HepG2 (cell line): Measurements from ENCODE around the gene PMFBP1. TPM values are rescaled to one million over a fixed set of nuclear protein-coding genes. Genes with fewer than 3 reads are reported as not detected.

Experiments used
- ATAC-seq: fragments of 200-7000 bp; cut with Tn5 transposase; 3 replicates; pipeline ENCODE4 v1.9.1; 2020; ENCODE audit warnings: mild to moderate bottlenecking, moderate library complexity
- BruUV-seq: library from RNA; stranded (reverse); fragments of 400-500 nt; replicated peaks from 2 replicates; lab custom pipeline; 2021; lab: Mats Ljungman, UMichigan
- CTCF ChIA-PET: fragments of 300-600 bp; formaldehyde crosslinking; extraction: SDS; loops from one replicate; lab custom pipeline; 2021; ENCODE audit warnings: low total read pairs, inconsistent platforms, low intra/inter-chr PET ratio; lab: Yijun Ruan, JAX
- POLR2A ChIA-PET: fragments of 350-600 bp; sonication (Branson Sonifier 250); formaldehyde crosslinking; loops from one replicate; lab custom pipeline; 2020; ENCODE audit warnings: antibody characterized with exemption, inconsistent platforms; lab: Yijun Ruan, JAX
- DNase-seq: peaks from one replicate; pipeline ENCODE4 v3.0.0-alpha.2; 2015; ENCODE audit warnings: low spot score
- FAIRE-seq: peaks from 3 replicates; lab custom pipeline; 2011; peaks lifted over from hg19 to GRCh38; lab: Jason Lieb, UNC
- H2AFZ ChIP-seq: one replicate; pipeline ENCODE4 v1.6.1; 2011; ENCODE audit warnings: low read length, inconsistent platforms
- H3K27ac ChIP-seq: fragments of 300-600 bp; 3 replicates; pipeline ENCODE4 v1.8.0; 2011; ENCODE audit warnings: mixed run types, mild to moderate bottlenecking, mixed read lengths, low read length, inconsistent platforms; ENCODE audit not compliant: insufficient read depth; ENCODE audit errors: extremely low read length
- H3K27me3 ChIP-seq, 2 experiments: fragments of 200-600 bp in 1 of 2; 2 replicates in 1 of 2; 3 replicates in 1 of 2; pipeline versions ENCODE4 v1.6.0 to v1.8.0; 2011; ENCODE audit warnings: low read length in 2 of 2, mild to moderate bottlenecking in 2 of 2, moderate library complexity in 2 of 2, inconsistent platforms in 1 of 2; ENCODE audit not compliant: insufficient read depth in 2 of 2, control insufficient read depth in 1 of 2
- H3K36me3 ChIP-seq, 2 experiments: fragments of 200-600 bp in 1 of 2; replicated peaks in 1 of 2; 2 replicates in 1 of 2; 3 replicates in 1 of 2; pipeline versions ENCODE4 v1.5.1 to v1.8.0; 2011; ENCODE audit warnings: low read length in 2 of 2, inconsistent platforms in 1 of 2; ENCODE audit not compliant: insufficient read depth in 2 of 2, control insufficient read depth in 1 of 2
- H3K4me1 ChIP-seq: 2 replicates; pipeline ENCODE4 v1.5.1; 2012; ENCODE audit warnings: low read length, inconsistent platforms; ENCODE audit not compliant: insufficient read depth
- H3K4me2 ChIP-seq: 2 replicates; pipeline ENCODE4 v1.6.0; 2011; ENCODE audit warnings: low read depth, low read length, inconsistent platforms
- H3K4me3 ChIP-seq, 3 experiments: fragments of 200-600 bp in 1 of 3; sonication (generic), shearing (Covaris generic) in 1 of 3; replicated peaks in 1 of 3; 2 replicates each; pipeline ENCODE4 v1.5.1; 2011 to 2016; ENCODE audit warnings: low read length in 3 of 3, inconsistent platforms in 2 of 3, low read depth in 2 of 3, mild to moderate bottlenecking in 2 of 3, control low read depth in 1 of 3, mixed read lengths in 1 of 3; ENCODE audit not compliant: insufficient read depth in 1 of 3
- H3K79me2 ChIP-seq: one replicate; pipeline ENCODE4 v1.6.1; 2011; ENCODE audit warnings: low read length, inconsistent platforms; ENCODE audit not compliant: insufficient read depth
- H3K9ac ChIP-seq: 2 replicates; pipeline ENCODE4 v1.6.0; 2011; ENCODE audit warnings: mild to moderate bottlenecking, low read depth, low read length, inconsistent platforms; ENCODE audit not compliant: insufficient read depth
- H3K9me3 ChIP-seq: 2 replicates; pipeline ENCODE4 v1.5.1; 2012; ENCODE audit warnings: mild to moderate bottlenecking, low read length
- H4K20me1 ChIP-seq: 2 replicates; pipeline ENCODE4 v1.6.0; 2011; ENCODE audit warnings: inconsistent platforms, mild to moderate bottlenecking, low read length, moderate library complexity; ENCODE audit not compliant: insufficient read depth
- ELF4 ChIP-seq: sonication (generic); formaldehyde crosslinking; IDR thresholded peaks from 2 replicates; pipeline ENCODE4 v1.5.0; 2020; ENCODE audit warnings: missing genetic modification reagents, mild to moderate bottlenecking, moderate library complexity, borderline replicate concordance
- GMEB1 ChIP-seq: sonication (generic); formaldehyde crosslinking; IDR thresholded peaks from 2 replicates; pipeline ENCODE4 v1.5.1; 2020; ENCODE audit warnings: missing genetic modification reagents, mild to moderate bottlenecking, borderline replicate concordance
- KMT2B ChIP-seq: IDR thresholded peaks from 2 replicates; pipeline ENCODE4 v1.6.1; 2016; ENCODE audit warnings: missing genetic modification reagents, missing compliant biosample characterization
- NR2F1 ChIP-seq, 2 experiments: fragments of 450-650 bp in 1 of 2; formaldehyde crosslinking in 1 of 2; IDR thresholded peaks; 2 replicates each; pipeline versions ENCODE4 v1.5.0 to v1.6.1; 2016 to 2020; ENCODE audit warnings: mild to moderate bottlenecking in 1 of 2, missing compliant biosample characterization in 1 of 2, missing genetic modification reagents in 1 of 2, moderate library complexity in 1 of 2
- RORA ChIP-seq: sonication (generic); formaldehyde crosslinking; IDR thresholded peaks from 2 replicates; pipeline ENCODE4 v1.5.0; 2020; ENCODE audit warnings: mild to moderate bottlenecking, missing genetic modification reagents, moderate library complexity
- ZBTB3 ChIP-seq: sonication (generic); formaldehyde crosslinking; IDR thresholded peaks from 2 replicates; pipeline ENCODE4 v1.4.0; 2020; ENCODE audit warnings: low read depth, mild to moderate bottlenecking, moderate library complexity, missing genetic modification reagents, borderline replicate concordance
- ZFP41 ChIP-seq: sonication (generic); formaldehyde crosslinking; IDR thresholded peaks from 2 replicates; pipeline ENCODE4 v1.4.0; 2020; ENCODE audit warnings: mild to moderate bottlenecking, missing genetic modification reagents, borderline replicate concordance
- ZNF549 ChIP-seq: sonication (generic); formaldehyde crosslinking; IDR thresholded peaks from 2 replicates; pipeline ENCODE4 v1.5.0; 2020; ENCODE audit warnings: missing genetic modification reagents
- in situ Hi-C: cut with HindIII; loops from 2 replicates; pipeline ENCODE4 v1.10.0; 2017; ENCODE audit warnings: low pct_unique_long_range_greater_than_20kb; ENCODE audit not compliant: extremely low pct_ligation_motif_present
- intact Hi-C: fragments of 100-400 bp; cut with micrococcal nuclease; formaldehyde crosslinking; loops from one replicate; pipeline ENCODE4 v1.10.0; 2022; ENCODE audit not compliant: unreplicated experiment
- polyA plus RNA-seq, 8 experiments: library from polyadenylated mRNA; depleted of rRNA in 3 of 8; stranded (reverse) in 7 of 8; unstranded in 1 of 8; fragments of >200 nt; fragmentation: Illumina TruSeq in 4 of 8; extraction: Trizol in 4 of 8; gene quantifications; 2 replicates each; pipeline versions ENCODE4 v1.2.1 to v1.2.3, GENCODE V29; 2011 to 2016; ENCODE audit warnings: low read depth in 4 of 8, missing spikeins in 1 of 8, mixed read lengths in 1 of 8; ENCODE audit not compliant: insufficient read depth in 1 of 8
- total RNA-seq, 5 experiments: library from RNA; depleted of rRNA; stranded (reverse); fragments of >200 nt; fragmentation: Illumina TruSeq; extraction: Trizol; gene quantifications; 2 replicates each; pipeline ENCODE4 v1.2.3, GENCODE V29; 2016; ENCODE audit warnings: low read depth in 1 of 5

Gene PMFBP1
- total and polyA plus RNA-seq, 2 of the 13 experiments (the other 11 are each of a cell fraction or from before 2014, with no cell fraction given): 1.9 to 3.8 TPM

- intact Hi-C loops (no loop called here), in situ Hi-C loops (no loop called here)
- Histone ChIP-seq H3K9ac (no peak overlapping the region), H3K36me3 (no peaks in the 10 kb centered on the region), H3K4me3 (no peak overlapping the region), H2AFZ (no peak overlapping the region), H3K9me3 (no peaks in the 10 kb centered on the region; the same call in 1 of the 2 replicates), H4K20me1 (no peaks in the 10 kb centered on the region), H3K27me3 (no peaks in the 10 kb centered on the region), H3K4me2 (no peak overlapping the region), H3K79me2 (no peaks in the 10 kb centered on the region), H3K27ac (no peak overlapping the region), H3K4me1 (peaks cover 3% of the 10 kb centered on the region)
- CTCF ChIA-PET: no interaction called here
- POLR2A ChIA-PET: no interaction called here
- no peak for DNase-seq
- no TSS peak for BruUV-seq
- ATAC-seq: no peak
- FAIRE-seq: no peak
- TF ChIP-seq KMT2B (CRISPR knock-in tag) (no peak), ZFP41 (CRISPR knock-in tag) (no peak), GMEB1 (CRISPR knock-in tag) (no peak), ZBTB3 (CRISPR knock-in tag) (no peak), RORA (CRISPR knock-in tag) (no peak), ZNF549 (CRISPR knock-in tag) (no peak), NR2F1 (CRISPR knock-in tag; IDR thresholded peaks at IDR 0.05) (no peak), ELF4 (CRISPR knock-in tag) (no peak)
Observed at GRCh38 chr16:72211110-72211509, 39.2 kb upstream of the PMFBP1 start.
